Measurements from ENCODE around the gene CAPN15.

The CAPN15 gene

GRCh38 chr16:588889-589657 lies 61.6 kb downstream of the CAPN15 start:
- H3K4me3 ChIP-seq (ENCODE audit: low read length): peak overlapping the region; percentile 95

DNA sequence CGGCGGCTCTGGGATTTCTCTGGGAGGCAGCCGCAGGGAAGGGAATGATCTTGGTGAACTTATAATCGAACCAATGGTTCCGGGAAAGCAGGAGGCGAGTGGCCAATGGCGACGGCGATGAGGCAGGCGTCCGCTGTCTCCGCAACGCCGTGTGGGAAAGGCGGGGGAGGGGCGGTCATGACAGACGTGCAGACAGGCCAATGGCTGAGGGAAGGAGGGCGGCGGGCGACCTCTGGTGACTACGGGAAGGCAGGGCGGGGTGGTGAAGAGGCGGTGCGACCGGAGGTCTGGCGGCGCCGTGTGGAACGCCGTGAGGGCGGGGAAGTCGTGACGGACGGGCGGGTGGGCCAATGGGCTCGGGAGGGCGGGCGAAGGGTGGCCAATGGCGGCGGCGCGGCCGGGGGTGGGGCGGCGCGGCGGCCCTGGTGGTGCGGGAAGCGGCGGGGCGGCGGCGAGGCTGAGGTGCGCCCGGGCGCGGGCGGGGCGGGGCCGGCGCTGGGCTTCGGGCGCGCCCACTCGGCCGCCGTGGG lies 62.2 kb downstream of the CAPN15 start, which contains the start of gene RAB40C:
TSS of gene RAB40C (plus strand) at position 409 of the 530 bp plus-strand sequence. CDS start 226 bp downstream, outside the sequence.
- Histone ChIP-seq H3K9me3 (ENCODE audit: insufficient read depth, low read depth, low read length) (no peaks in the 10 kb centered on the region), H3K9ac (ENCODE audit: low read depth, low read length) (peak within 1 kb of the TSS; percentile 97), H3K27me3 (ENCODE audit: insufficient read depth, low read length) (peaks cover 51% of the 10 kb centered on the region), H3K36me3 (ENCODE audit: insufficient read depth, low read depth, low read length) (no peaks in the 10 kb centered on the region), H3K4me1 (ENCODE audit: insufficient read depth, low read length) (no peaks in the 10 kb centered on the region), H3K4me3 (ENCODE audit: low read length) (peak within 1 kb of the TSS; percentile 95), H3K27ac (ENCODE audit: low read length) (peak within 1 kb of the TSS; percentile 99)

More at GRCh38 chr16:588889-589657, 61.6 kb downstream of the CAPN15 start:
- Histone ChIP-seq H3K4me1 (ENCODE audit: insufficient read depth, low read length) (no peaks in the 10 kb centered on the region), H3K27ac (ENCODE audit: low read length) (peak overlapping the region; percentile 99), H3K36me3 (ENCODE audit: insufficient read depth, low read depth, low read length) (no peaks in the 10 kb centered on the region), H3K27me3 (ENCODE audit: insufficient read depth, low read length) (peaks cover 54% of the 10 kb centered on the region), H3K9me3 (ENCODE audit: insufficient read depth, low read depth, low read length) (no peaks in the 10 kb centered on the region), H3K9ac (ENCODE audit: low read depth, low read length) (peak overlapping the region; percentile 97)

GRCh38 chr16:590188-590814 lies 62.8 kb downstream of the CAPN15 start:
- peak overlapping the region; percentile 76; the same call in 1 of the 2 replicates for H3K9ac ChIP-seq (ENCODE audit: low read depth, low read length)
- no peaks in the 10 kb centered on the region for H3K4me1 ChIP-seq (ENCODE audit: insufficient read depth, low read length)
- H3K9me3 ChIP-seq (ENCODE audit: insufficient read depth, low read depth, low read length): no peaks in the 10 kb centered on the region
- peaks cover 50% of the 10 kb centered on the region for H3K27me3 ChIP-seq (ENCODE audit: insufficient read depth, low read length)
- H3K36me3 ChIP-seq (ENCODE audit: insufficient read depth, low read depth, low read length): no peaks in the 10 kb centered on the region
- H3K27ac ChIP-seq (ENCODE audit: low read length): no peak overlapping the region
- peak overlapping the region; percentile 79 for H3K4me3 ChIP-seq (ENCODE audit: low read length)

GRCh38 chr16:590815-591200 lies 63.3 kb downstream of the CAPN15 start:
- peak overlapping the region; percentile 79 for H3K4me3 ChIP-seq (ENCODE audit: low read length)
- no peaks in the 10 kb centered on the region for H3K4me1 ChIP-seq (ENCODE audit: insufficient read depth, low read length)
- H3K9ac ChIP-seq (ENCODE audit: low read depth, low read length): peak overlapping the region; percentile 76; the same call in 1 of the 2 replicates
- H3K9me3 ChIP-seq (ENCODE audit: insufficient read depth, low read depth, low read length): no peaks in the 10 kb centered on the region
- no peak overlapping the region for H3K27ac ChIP-seq (ENCODE audit: low read length)
- H3K36me3 ChIP-seq (ENCODE audit: insufficient read depth, low read depth, low read length): no peaks in the 10 kb centered on the region
- peaks cover 45% of the 10 kb centered on the region for H3K27me3 ChIP-seq (ENCODE audit: insufficient read depth, low read length)

DNA sequence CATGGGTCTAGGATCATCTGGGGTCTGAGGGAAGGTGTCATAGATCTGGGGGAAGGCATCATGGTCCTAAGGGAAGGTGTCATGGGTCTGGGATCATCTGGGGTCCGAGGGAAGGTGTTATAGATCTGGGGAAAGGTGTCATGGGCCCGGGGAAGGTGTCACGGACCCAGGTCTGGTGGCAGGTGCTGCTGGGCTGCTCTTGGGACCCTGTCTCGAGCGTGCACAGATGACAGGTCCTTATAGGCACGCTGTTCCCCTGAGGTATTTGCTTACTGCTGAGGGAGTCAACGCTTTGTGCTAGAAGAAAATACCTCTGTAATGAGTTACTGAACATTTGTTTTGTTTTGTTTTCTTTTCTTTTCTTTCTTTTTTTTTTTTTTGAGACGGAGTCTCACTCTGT lies 63.7 kb downstream of the CAPN15 start:
- Histone ChIP-seq H3K9ac (ENCODE audit: low read depth, low read length) (no peak overlapping the region), H3K4me3 (ENCODE audit: low read length) (peak overlapping the region; percentile 79), H3K27ac (ENCODE audit: low read length) (no peak overlapping the region), H3K27me3 (ENCODE audit: insufficient read depth, low read length) (peaks cover 40% of the 10 kb centered on the region), H3K36me3 (ENCODE audit: insufficient read depth, low read depth, low read length) (no peaks in the 10 kb centered on the region), H3K9me3 (ENCODE audit: insufficient read depth, low read depth, low read length) (no peaks in the 10 kb centered on the region), H3K4me1 (ENCODE audit: insufficient read depth, low read length) (no peaks in the 10 kb centered on the region)

DNA sequence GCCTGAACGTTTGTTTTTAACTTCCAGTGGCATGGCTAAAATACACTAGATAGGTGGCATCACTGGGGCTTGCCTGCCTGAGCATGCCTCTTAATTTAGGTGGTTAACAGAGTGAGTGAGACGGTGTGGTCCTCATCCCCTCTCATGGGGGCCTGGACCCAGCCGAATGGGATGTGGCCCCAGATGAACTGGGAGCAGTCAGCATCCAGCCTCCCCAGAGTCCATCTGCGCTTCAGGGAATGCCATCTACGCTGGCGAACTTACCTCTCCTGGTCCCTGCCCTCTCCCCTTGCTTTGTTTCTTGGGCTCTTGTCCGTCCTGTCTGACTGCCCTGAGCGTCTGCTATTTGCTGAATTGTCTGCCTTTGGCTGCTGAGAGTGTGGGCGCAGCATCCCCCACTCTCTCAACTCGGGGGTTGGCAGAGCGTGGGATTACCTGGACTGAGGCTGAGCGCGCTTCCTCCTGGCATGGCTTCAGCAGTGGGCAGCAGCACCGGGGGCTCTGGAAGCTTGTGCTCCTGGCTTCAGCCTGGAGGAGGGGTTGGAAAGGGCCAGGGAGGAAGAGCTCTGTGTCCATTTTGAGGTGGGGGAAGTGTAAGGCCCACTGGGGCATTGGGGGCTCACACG lies 64.5 kb downstream of the CAPN15 start:
- Histone ChIP-seq H3K4me1 (ENCODE audit: insufficient read depth, low read length) (no peaks in the 10 kb centered on the region), H3K27me3 (ENCODE audit: insufficient read depth, low read length) (peaks cover 33% of the 10 kb centered on the region), H3K4me3 (ENCODE audit: low read length) (no peak overlapping the region), H3K36me3 (ENCODE audit: insufficient read depth, low read depth, low read length) (no peaks in the 10 kb centered on the region), H3K27ac (ENCODE audit: low read length) (no peak overlapping the region), H3K9ac (ENCODE audit: low read depth, low read length) (no peak overlapping the region), H3K9me3 (ENCODE audit: insufficient read depth, low read depth, low read length) (no peaks in the 10 kb centered on the region)

DNA sequence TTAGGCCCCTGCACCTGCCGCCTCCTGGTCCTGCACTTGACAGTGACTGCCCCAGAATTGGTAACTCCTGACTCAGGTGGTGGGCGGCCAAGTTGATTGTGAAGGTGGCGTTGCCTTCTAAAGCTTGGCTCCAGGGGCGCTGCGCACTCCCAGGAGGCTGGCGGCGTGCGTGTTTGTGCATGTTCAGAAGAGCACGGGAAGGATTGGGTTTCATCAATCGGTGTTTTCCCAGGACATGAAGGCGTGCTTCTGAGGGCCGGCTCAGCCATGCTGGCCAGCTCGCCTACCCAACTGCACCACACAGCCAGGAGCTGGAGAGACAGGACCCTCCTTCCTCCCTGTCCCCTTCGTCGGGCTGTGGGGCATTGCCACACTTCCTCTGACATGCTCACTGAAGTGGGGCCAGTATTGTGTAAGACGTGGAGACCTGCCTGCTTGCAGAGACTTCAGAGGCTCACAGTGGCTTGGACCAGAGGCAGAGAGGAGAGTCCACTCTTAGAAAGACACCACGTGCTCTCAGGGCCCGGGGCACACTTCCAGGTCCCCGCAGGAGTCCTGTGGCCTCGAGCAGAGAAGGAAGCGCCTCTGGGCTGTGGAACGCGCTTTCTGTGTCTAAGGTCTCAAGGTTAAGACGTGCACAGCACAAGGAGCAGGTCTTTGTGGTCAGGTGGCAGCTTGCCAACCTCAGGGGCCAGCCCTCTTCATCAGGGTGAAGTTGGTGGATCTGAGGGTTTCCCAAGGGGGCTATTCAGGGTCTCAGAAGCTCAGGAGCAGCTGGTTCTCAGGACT lies 65.2 kb downstream of the CAPN15 start:
- Histone ChIP-seq H3K27ac (ENCODE audit: low read length) (no peak overlapping the region), H3K4me1 (ENCODE audit: insufficient read depth, low read length) (no peaks in the 10 kb centered on the region), H3K9me3 (ENCODE audit: insufficient read depth, low read depth, low read length) (no peaks in the 10 kb centered on the region), H3K27me3 (ENCODE audit: insufficient read depth, low read length) (peaks cover 25% of the 10 kb centered on the region), H3K4me3 (ENCODE audit: low read length) (no peak overlapping the region), H3K36me3 (ENCODE audit: insufficient read depth, low read depth, low read length) (no peaks in the 10 kb centered on the region), H3K9ac (ENCODE audit: low read depth, low read length) (no peak overlapping the region)

- Histone ChIP-seq H3K9ac (ENCODE audit: low read depth, low read length) (no peak overlapping the region), H3K4me3 (ENCODE audit: low read length) (no peak overlapping the region), H3K9me3 (ENCODE audit: insufficient read depth, low read depth, low read length) (no peaks in the 10 kb centered on the region), H3K4me1 (ENCODE audit: insufficient read depth, low read length) (no peaks in the 10 kb centered on the region), H3K27me3 (ENCODE audit: insufficient read depth, low read length) (peaks cover 21% of the 10 kb centered on the region), H3K36me3 (ENCODE audit: insufficient read depth, low read depth, low read length) (no peaks in the 10 kb centered on the region), H3K27ac (ENCODE audit: low read length) (no peak overlapping the region)
These were observed 65.9 kb downstream of the CAPN15 start for GRCh38 chr16:593406-593805.

DNA sequence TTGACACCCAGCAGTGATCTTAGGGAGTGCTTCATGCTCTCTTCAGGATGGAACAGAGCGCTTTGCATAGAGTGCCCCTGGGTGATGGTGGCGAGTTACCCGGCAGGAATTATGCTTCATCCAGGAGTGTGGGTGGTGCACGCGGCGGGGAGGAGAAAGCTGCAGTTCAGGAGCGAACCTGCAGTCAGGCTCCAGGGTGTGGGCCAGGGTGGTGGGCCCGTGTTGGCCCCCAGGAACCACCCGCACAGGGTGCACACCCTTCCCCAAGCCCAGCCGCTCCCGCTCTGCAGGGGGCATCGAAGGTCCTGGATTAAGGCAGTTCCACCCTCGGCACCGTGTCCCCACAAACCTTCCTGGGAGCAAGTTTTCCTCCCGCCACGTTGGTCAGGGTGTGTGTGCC lies 66.3 kb downstream of the CAPN15 start:
- no peaks in the 10 kb centered on the region for H3K36me3 ChIP-seq (ENCODE audit: insufficient read depth, low read depth, low read length)
- H3K4me3 ChIP-seq (ENCODE audit: low read length): no peak overlapping the region
- H3K9ac ChIP-seq (ENCODE audit: low read depth, low read length): no peak overlapping the region
- H3K27me3 ChIP-seq (ENCODE audit: insufficient read depth, low read length): peaks cover 21% of the 10 kb centered on the region
- no peaks in the 10 kb centered on the region for H3K9me3 ChIP-seq (ENCODE audit: insufficient read depth, low read depth, low read length)
- H3K4me1 ChIP-seq (ENCODE audit: insufficient read depth, low read length): no peaks in the 10 kb centered on the region
- H3K27ac ChIP-seq (ENCODE audit: low read length): no peak overlapping the region

DNA sequence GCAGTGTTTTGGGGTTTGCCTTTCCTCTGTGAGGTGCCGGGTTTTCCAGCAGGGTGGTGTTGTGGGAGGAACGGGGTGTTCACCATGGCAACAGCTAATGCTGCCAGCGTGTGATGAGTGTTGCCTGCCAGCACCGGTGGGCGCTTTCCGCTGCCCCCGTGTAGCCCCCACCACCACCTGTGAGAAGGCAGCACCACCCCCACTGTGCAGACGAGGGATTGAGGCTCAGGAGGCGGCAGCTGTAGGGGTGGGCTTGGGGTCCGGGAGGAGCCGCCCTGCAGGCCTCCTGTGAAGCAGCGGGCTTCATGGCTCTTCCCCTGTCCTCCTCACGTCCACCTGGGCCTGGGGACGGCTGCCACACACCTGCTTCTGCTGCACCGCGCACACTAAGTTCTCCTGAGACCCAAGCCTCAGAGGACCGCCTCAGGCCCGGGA lies 67.6 kb downstream of the CAPN15 start:
- no peak overlapping the region for H3K9ac ChIP-seq (ENCODE audit: low read depth, low read length)
- H3K9me3 ChIP-seq (ENCODE audit: insufficient read depth, low read depth, low read length): no peaks in the 10 kb centered on the region
- no peak overlapping the region for H3K27ac ChIP-seq (ENCODE audit: low read length)
- no peak overlapping the region for H3K4me3 ChIP-seq (ENCODE audit: low read length)
- H3K27me3 ChIP-seq (ENCODE audit: insufficient read depth, low read length): peaks cover 21% of the 10 kb centered on the region
- no peaks in the 10 kb centered on the region for H3K4me1 ChIP-seq (ENCODE audit: insufficient read depth, low read length)
- H3K36me3 ChIP-seq (ENCODE audit: insufficient read depth, low read depth, low read length): no peaks in the 10 kb centered on the region

Measured in iPS-20b (cell line).